ENCODE measurements around the gene MEAK7.

Gene MEAK7

GRCh38 chr16:84507011-84507982, 2.8 kb upstream of the MEAK7 start:
- no peak for ATAC-seq
- TF ChIP-seq, protein P1, sequence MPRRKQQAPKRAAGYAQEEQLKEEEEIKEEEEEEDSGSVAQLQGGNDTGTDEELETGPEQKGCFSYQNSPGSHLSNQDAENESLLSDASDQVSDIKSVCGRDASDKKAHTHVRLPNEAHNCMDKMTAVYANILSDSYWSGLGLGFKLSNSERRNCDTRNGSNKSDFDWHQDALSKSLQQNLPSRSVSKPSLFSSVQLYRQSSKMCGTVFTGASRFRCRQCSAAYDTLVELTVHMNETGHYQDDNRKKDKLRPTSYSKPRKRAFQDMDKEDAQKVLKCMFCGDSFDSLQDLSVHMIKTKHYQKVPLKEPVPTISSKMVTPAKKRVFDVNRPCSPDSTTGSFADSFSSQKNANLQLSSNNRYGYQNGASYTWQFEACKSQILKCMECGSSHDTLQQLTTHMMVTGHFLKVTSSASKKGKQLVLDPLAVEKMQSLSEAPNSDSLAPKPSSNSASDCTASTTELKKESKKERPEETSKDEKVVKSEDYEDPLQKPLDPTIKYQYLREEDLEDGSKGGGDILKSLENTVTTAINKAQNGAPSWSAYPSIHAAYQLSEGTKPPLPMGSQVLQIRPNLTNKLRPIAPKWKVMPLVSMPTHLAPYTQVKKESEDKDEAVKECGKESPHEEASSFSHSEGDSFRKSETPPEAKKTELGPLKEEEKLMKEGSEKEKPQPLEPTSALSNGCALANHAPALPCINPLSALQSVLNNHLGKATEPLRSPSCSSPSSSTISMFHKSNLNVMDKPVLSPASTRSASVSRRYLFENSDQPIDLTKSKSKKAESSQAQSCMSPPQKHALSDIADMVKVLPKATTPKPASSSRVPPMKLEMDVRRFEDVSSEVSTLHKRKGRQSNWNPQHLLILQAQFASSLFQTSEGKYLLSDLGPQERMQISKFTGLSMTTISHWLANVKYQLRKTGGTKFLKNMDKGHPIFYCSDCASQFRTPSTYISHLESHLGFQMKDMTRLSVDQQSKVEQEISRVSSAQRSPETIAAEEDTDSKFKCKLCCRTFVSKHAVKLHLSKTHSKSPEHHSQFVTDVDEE (CRISPR knock-in tag; IDR thresholded peaks at IDR 0.05): no peak
- TF ChIP-seq ZNF70 (CRISPR knock-in tag; IDR thresholded peaks at IDR 0.05): no peak
- TF ChIP-seq ZFP30 (CRISPR knock-in tag; IDR thresholded peaks at IDR 0.05): no peak
- TF ChIP-seq ISL1 (CRISPR knock-in tag; IDR thresholded peaks at IDR 0.05): no peak
- TF ChIP-seq TOX (CRISPR knock-in tag; IDR thresholded peaks at IDR 0.05; ENCODE audit: borderline replicate concordance): no peak
- TF ChIP-seq ZNF8 (CRISPR knock-in tag; IDR thresholded peaks at IDR 0.05): no peak
- TF ChIP-seq ESRRG (CRISPR knock-in tag; IDR thresholded peaks at IDR 0.05): no peak
- TF ChIP-seq, protein P2, sequence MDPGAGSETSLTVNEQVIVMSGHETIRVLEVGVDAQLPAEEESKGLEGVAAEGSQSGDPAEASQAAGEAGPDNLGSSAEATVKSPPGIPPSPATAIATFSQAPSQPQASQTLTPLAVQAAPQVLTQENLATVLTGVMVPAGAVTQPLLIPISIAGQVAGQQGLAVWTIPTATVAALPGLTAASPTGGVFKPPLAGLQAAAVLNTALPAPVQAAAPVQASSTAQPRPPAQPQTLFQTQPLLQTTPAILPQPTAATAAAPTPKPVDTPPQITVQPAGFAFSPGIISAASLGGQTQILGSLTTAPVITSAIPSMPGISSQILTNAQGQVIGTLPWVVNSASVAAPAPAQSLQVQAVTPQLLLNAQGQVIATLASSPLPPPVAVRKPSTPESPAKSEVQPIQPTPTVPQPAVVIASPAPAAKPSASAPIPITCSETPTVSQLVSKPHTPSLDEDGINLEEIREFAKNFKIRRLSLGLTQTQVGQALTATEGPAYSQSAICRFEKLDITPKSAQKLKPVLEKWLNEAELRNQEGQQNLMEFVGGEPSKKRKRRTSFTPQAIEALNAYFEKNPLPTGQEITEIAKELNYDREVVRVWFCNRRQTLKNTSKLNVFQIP (CRISPR knock-in tag; IDR thresholded peaks at IDR 0.05; ENCODE audit: borderline replicate concordance, low read depth): no peak
- no peak for TF ChIP-seq BACH2 (CRISPR knock-in tag; IDR thresholded peaks at IDR 0.05; ENCODE audit: borderline replicate concordance)

DNA sequence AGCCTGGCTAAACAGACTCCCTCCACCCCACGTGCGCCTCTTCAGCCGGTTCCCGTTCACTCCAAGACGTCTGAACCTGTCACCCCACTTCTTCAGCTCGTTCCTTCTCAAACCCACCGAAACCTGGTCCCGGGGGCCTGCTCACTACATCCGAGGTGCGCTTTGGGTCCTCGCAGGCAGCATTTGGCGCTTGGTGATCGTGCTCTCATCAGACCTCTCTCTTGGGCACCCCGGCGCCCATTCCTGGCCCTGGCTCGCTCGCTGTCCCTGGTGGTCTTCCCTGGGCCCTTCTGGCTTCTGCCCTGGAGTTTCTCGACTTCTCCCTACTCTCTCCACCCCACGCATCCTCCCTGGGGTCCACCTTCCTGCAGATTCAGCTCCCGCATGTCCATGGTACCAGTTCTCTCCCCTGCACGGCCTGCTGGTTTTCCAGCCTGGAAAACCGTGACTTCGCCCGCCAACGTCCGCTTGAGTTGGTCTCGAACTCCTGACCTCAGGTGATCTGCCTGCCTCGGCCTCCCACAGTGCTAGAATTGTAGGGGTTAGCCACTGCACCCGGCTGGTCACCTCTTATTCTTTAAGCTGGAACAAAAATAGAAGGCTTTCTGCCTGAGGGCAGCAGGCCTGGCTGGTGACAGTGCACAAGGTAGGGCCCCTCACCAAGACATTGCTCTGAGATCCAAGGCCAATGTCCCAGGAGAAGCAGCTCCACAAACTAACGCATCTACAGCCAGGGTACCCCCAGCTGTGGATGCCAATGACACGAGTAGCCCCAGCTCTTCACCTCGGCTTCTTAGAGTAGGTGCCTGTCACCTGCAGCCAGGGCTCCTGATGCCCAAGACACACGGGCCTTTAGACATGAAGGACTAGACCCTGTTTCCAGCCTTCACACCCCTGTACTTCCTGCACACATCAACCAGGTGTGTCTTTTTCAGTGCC, 1.1 kb upstream of the MEAK7 start:
- ATAC-seq: no peak
- TF ChIP-seq ARNTL (CRISPR knock-in tag; IDR thresholded peaks at IDR 0.05; ENCODE audit: borderline replicate concordance, low read depth) (no peak), RARB (CRISPR knock-in tag; IDR thresholded peaks at IDR 0.05) (no peak), ZFP30 (CRISPR knock-in tag; IDR thresholded peaks at IDR 0.05) (no peak), TOX (CRISPR knock-in tag; IDR thresholded peaks at IDR 0.05; ENCODE audit: borderline replicate concordance) (no peak), ZNF8 (CRISPR knock-in tag; IDR thresholded peaks at IDR 0.05) (no peak), ZNF70 (CRISPR knock-in tag; IDR thresholded peaks at IDR 0.05) (no peak), GLIS3 (CRISPR knock-in tag; IDR thresholded peaks at IDR 0.05) (no peak), ZNF565 (CRISPR knock-in tag; conservative IDR thresholded peaks at IDR 0.05; ENCODE audit: low read depth) (no peak), ISL1 (CRISPR knock-in tag; IDR thresholded peaks at IDR 0.05) (no peak)
- TF ChIP-seq, protein P1 (CRISPR knock-in tag; IDR thresholded peaks at IDR 0.05): no peak

- peak; percentile 15 for ATAC-seq
- TF ChIP-seq ZC3H10 (CRISPR knock-in tag; IDR thresholded peaks at IDR 0.05) (no peak), ISL1 (CRISPR knock-in tag; IDR thresholded peaks at IDR 0.05) (no peak), RARB (CRISPR knock-in tag; IDR thresholded peaks at IDR 0.05) (no peak), ARNTL (CRISPR knock-in tag; IDR thresholded peaks at IDR 0.05; ENCODE audit: borderline replicate concordance, low read depth) (no peak), ZNF565 (CRISPR knock-in tag; conservative IDR thresholded peaks at IDR 0.05; ENCODE audit: low read depth) (no peak), ZNF8 (CRISPR knock-in tag; IDR thresholded peaks at IDR 0.05) (no peak), ESRRG (CRISPR knock-in tag; IDR thresholded peaks at IDR 0.05) (no peak), SNAI2 (CRISPR knock-in tag; IDR thresholded peaks at IDR 0.05) (no peak), TOX (CRISPR knock-in tag; IDR thresholded peaks at IDR 0.05; ENCODE audit: borderline replicate concordance) (no peak), OSR1 (CRISPR knock-in tag; IDR thresholded peaks at IDR 0.05) (no peak), BACH2 (CRISPR knock-in tag; IDR thresholded peaks at IDR 0.05; ENCODE audit: borderline replicate concordance) (no peak), TCF4 (CRISPR knock-in tag; IDR thresholded peaks at IDR 0.05; ENCODE audit: borderline replicate concordance) (no peak), CSRNP3 (CRISPR knock-in tag; IDR thresholded peaks at IDR 0.05) (no peak), GLIS3 (CRISPR knock-in tag; IDR thresholded peaks at IDR 0.05) (no peak), ZNF70 (CRISPR knock-in tag; IDR thresholded peaks at IDR 0.05) (no peak), ZFP30 (CRISPR knock-in tag; IDR thresholded peaks at IDR 0.05) (no peak), CSDC2 (CRISPR knock-in tag; IDR thresholded peaks at IDR 0.05) (no peak)
- TF ChIP-seq, protein P3, sequence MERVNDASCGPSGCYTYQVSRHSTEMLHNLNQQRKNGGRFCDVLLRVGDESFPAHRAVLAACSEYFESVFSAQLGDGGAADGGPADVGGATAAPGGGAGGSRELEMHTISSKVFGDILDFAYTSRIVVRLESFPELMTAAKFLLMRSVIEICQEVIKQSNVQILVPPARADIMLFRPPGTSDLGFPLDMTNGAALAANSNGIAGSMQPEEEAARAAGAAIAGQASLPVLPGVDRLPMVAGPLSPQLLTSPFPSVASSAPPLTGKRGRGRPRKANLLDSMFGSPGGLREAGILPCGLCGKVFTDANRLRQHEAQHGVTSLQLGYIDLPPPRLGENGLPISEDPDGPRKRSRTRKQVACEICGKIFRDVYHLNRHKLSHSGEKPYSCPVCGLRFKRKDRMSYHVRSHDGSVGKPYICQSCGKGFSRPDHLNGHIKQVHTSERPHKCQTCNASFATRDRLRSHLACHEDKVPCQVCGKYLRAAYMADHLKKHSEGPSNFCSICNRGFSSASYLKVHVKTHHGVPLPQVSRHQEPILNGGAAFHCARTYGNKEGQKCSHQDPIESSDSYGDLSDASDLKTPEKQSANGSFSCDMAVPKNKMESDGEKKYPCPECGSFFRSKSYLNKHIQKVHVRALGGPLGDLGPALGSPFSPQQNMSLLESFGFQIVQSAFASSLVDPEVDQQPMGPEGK (CRISPR knock-in tag; IDR thresholded peaks at IDR 0.05; ENCODE audit: borderline replicate concordance): no peak
Measured at GRCh38 chr16:84503751-84504395, 586 bp downstream of the MEAK7 start.

Measured in SK-N-SH treated with all-trans-retinoic acid at 6 μM for 48 hours (cell line).